ENCODE measurements around the gene LTBP4.
"Not testable (repeated sequence)": the region's sequence is repeated elsewhere in the genome, so short reads cannot be mapped to it uniquely, and the experiment has no call there.

LTBP4 gene

DNA sequence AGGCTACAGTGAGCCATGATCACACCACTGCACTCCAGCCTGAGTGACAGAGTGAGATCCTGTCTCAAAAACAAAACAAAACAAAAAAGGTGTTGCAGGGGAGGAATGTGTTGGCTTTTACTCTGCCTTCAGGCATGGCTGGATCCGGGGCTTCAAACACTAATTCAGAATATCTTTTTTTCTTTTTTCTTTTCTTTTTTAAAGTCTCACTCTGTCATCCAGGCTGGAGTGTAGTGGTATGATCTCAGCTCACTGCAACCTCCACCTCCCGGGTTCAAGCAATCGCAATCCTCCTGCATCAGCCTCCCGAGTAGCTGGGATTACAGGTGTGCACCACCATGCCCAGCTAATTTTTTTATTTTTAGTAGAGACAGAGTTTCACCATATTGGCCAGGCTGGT is 9.4 kb upstream of the LTBP4 start:
- not testable (repeated sequence) for H3K4me3 ChIP-seq (ENCODE audit: low read length); H3K4me1 ChIP-seq (ENCODE audit: control insufficient read depth, insufficient read depth, low read length); H3K9ac ChIP-seq (ENCODE audit: low read length); H3K36me3 ChIP-seq (ENCODE audit: control insufficient read depth, insufficient read depth, low read length); H3K27me3 ChIP-seq (ENCODE audit: control insufficient read depth, insufficient read depth, low read length); H3K27ac ChIP-seq (ENCODE audit: low read depth, low read length)

DNA sequence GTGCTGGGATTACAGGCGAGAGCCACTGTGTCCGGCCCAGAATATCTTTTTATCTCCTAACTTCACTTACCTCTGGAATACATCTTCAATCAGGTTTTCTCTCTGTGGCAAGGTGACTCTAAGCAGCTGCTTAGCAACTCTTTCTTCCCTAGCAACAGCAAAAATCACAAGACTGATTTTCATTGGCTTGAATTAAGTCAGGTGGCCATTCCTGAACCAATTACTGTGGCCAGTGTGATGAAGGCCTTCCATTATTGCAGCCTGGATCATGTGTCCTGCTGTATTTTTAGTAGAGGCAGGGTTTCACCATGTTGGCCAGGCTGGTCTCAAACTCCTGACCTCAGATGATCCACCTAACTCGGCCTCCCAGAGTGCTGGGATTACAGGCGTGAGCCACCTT is 9.0 kb upstream of the LTBP4 start:
- Histone ChIP-seq H3K27ac (ENCODE audit: low read depth, low read length) (no peak overlapping the region), H3K4me3 (ENCODE audit: low read length) (no peak overlapping the region), H3K9ac (ENCODE audit: low read length) (no peak overlapping the region), H3K4me1 (ENCODE audit: control insufficient read depth, insufficient read depth, low read length) (no peaks in the 10 kb centered on the region), H3K36me3 (ENCODE audit: control insufficient read depth, insufficient read depth, low read length) (peaks cover 2% of the 10 kb centered on the region), H3K27me3 (ENCODE audit: control insufficient read depth, insufficient read depth, low read length) (peaks cover 4% of the 10 kb centered on the region)

DNA sequence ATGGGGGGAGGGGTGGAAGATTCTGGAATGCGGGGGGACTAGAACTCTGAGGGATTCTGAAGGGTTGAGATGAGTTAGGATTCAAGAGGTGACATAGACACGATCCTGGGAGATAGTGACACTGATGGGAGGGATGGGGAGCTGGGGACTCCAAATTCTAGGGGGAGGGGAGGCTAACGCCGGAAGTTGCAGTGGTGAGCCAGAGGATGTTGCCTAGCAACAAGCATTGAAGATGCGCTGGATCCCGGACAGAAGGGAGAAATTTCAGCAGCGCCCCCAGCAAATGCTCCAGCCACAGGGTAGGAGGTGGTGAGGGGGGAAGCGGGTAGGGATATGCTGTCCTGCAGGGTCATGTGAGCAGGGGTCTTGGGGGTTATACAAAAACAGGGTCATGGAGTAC is 6.9 kb upstream of the LTBP4 start:
- H3K9ac ChIP-seq (ENCODE audit: low read length): no peak overlapping the region
- H3K4me3 ChIP-seq (ENCODE audit: low read length): no peak overlapping the region
- H3K27ac ChIP-seq (ENCODE audit: low read depth, low read length): no peak overlapping the region
- H3K27me3 ChIP-seq (ENCODE audit: control insufficient read depth, insufficient read depth, low read length): peaks cover 16% of the 10 kb centered on the region
- H3K36me3 ChIP-seq (ENCODE audit: control insufficient read depth, insufficient read depth, low read length): no peaks in the 10 kb centered on the region
- H3K4me1 ChIP-seq (ENCODE audit: control insufficient read depth, insufficient read depth, low read length): no peaks in the 10 kb centered on the region

DNA sequence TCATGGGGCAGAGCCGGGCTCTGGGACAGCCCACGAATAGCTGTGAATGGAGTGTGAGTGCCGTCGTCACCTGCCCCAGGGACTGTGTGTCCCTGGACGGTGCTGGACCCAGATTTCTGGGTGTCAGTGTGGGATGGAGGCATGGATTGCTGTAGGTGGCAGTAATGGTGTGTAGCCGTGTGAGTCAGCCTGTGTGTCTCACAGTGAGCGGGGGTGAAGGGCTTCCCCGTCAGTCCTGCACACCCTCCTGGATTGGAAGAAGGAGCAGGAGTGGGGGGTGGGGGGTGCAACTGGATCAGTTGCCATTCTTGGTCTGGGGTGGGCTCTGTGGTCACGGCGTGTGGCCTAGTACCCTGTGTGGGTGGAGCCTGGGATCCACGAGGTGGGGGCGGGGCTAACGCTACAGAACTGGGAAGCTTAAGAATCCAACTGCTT is 6.5 kb upstream of the LTBP4 start:
- Histone ChIP-seq H3K4me3 (ENCODE audit: low read length) (no peak overlapping the region), H3K9ac (ENCODE audit: low read length) (no peak overlapping the region), H3K36me3 (ENCODE audit: control insufficient read depth, insufficient read depth, low read length) (no peaks in the 10 kb centered on the region), H3K4me1 (ENCODE audit: control insufficient read depth, insufficient read depth, low read length) (no peaks in the 10 kb centered on the region), H3K27me3 (ENCODE audit: control insufficient read depth, insufficient read depth, low read length) (peaks cover 18% of the 10 kb centered on the region), H3K27ac (ENCODE audit: low read depth, low read length) (no peak overlapping the region)

DNA sequence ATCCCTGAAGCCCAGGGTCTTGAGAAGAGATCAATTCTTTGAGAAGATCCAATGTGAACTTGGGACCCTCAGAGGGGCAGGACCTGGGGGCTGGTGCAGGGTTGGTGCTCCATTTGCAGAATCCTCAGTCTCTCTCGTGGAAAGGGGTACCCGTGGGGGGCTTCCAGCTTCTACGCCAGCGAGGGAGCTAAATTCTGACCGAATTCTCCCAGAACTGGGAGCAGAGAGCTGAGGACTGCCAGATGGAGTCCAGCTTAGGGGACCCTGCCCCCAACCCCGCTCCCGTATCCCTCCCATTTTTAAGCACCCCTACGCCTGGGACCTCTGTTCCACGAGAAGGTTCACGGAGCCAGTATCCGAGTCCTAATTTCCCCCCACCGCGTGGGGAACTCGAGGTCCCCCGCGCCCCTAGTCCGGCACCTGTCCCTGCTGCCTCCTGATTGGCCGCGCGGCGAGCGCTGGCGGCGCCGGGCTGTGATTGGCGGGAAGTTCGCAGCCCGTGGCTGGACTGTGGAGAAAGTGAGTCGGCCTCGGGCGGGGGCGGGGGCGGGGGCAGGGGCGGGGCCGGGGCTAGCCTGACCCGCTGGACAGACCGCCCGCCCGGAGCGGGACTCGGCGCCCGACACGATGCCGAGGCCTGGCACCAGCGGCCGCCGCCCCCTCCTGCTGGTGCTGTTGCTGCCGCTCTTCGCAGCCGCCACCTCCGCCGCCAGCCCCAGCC is 4.4 kb upstream of the LTBP4 start:
- Histone ChIP-seq H3K4me1 (ENCODE audit: control insufficient read depth, insufficient read depth, low read length) (peaks cover 2% of the 10 kb centered on the region), H3K36me3 (ENCODE audit: control insufficient read depth, insufficient read depth, low read length) (no peaks in the 10 kb centered on the region), H3K9ac (ENCODE audit: low read length) (no peak overlapping the region), H3K4me3 (ENCODE audit: low read length) (peak overlapping the region; percentile 32), H3K27ac (ENCODE audit: low read depth, low read length) (no peak overlapping the region), H3K27me3 (ENCODE audit: control insufficient read depth, insufficient read depth, low read length) (peaks cover 27% of the 10 kb centered on the region)

DNA sequence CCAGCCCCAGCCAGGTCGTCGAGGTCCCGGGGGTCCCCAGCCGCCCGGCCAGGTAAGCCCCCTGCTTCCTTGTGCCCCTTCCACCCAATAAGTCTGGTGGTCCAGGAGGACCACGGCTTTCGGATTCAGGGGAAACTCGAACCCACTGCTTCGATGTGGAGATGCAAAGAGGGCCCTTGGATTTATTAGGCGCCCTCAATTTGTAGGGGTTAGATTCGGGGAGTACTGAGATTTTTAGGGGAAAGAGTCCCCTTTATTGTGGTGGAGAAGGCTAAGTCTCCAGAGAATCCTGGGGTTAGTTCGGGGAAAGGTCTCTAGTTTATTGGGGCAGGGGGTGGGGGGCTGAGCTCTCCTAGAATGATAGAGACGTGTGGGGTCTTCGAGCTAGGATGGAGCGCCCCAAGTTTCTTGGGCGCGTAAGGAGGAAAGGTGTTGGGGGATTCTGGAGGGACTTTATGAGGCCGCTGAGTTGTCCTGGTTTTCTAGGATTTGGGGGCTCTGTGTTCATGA is 3.8 kb upstream of the LTBP4 start:
- Histone ChIP-seq H3K27me3 (ENCODE audit: control insufficient read depth, insufficient read depth, low read length) (peaks cover 27% of the 10 kb centered on the region), H3K4me1 (ENCODE audit: control insufficient read depth, insufficient read depth, low read length) (peaks cover 2% of the 10 kb centered on the region), H3K4me3 (ENCODE audit: low read length) (no peak overlapping the region), H3K36me3 (ENCODE audit: control insufficient read depth, insufficient read depth, low read length) (no peaks in the 10 kb centered on the region), H3K9ac (ENCODE audit: low read length) (no peak overlapping the region), H3K27ac (ENCODE audit: low read depth, low read length) (no peak overlapping the region)

DNA sequence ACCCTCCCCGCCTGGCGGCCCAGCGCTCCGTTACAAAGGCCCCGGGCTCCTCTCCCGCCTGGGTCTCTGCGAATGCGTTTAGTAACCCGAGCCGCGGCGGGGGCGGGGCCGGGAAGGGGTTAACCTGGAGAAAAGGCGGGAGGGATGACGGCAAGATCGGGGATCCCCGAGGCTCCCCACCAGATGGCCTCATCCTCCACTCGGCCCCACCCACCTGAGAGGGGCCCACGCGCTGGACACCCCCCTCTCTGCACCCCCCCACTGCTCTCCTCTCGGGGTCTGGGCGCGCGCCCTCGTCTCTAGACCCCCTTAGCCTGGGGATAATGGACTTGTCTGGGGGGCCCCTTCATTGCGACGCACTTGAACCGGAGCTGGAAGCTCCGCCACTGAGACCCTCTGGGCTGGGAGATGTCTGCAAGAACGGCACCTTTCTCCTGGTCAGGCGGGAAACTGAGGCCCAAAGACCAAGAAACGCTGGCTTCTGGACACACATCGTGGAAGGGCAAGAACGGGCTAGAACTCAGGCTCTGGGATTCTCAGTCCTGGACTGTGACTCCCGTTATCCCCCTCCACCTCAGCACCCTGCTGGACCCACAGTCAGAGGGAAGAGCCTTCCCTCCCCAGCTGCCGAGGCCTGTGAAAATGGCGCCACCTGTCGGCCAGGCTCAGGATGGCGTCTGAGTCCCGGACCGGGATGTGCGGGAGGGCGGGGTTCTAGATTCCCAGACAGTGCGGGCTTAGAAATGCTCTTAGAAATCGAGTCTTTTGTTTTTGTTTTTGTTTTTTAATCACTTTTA is 2.9 kb upstream of the LTBP4 start:
- H3K27me3 ChIP-seq (ENCODE audit: control insufficient read depth, insufficient read depth, low read length): peaks cover 27% of the 10 kb centered on the region
- H3K27ac ChIP-seq (ENCODE audit: low read depth, low read length): no peak overlapping the region
- no peak overlapping the region for H3K9ac ChIP-seq (ENCODE audit: low read length)
- no peaks in the 10 kb centered on the region for H3K36me3 ChIP-seq (ENCODE audit: control insufficient read depth, insufficient read depth, low read length)
- H3K4me3 ChIP-seq (ENCODE audit: low read length): no peak overlapping the region
- H3K4me1 ChIP-seq (ENCODE audit: control insufficient read depth, insufficient read depth, low read length): peaks cover 11% of the 10 kb centered on the region

DNA sequence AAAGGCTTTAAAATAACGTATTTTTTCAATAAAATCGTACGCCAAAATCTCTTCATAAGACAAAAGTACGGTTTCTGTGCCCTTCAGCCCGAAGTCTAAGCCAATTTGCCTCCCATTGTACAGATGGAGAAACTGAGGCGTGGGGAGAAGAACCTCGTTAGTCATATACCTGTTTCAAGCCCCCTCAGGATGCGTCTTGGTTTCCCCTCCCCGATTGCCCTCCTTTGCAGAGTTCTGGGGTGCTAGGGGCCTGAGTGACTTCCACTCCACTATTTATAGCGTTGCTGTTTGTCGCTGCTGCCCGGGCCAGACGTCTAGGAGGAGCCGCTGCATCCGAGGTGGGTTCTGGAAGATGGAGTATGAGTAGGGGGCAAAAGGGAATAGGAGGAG is 2.3 kb upstream of the LTBP4 start:
- Histone ChIP-seq H3K27me3 (ENCODE audit: control insufficient read depth, insufficient read depth, low read length) (peaks cover 27% of the 10 kb centered on the region), H3K36me3 (ENCODE audit: control insufficient read depth, insufficient read depth, low read length) (no peaks in the 10 kb centered on the region), H3K9ac (ENCODE audit: low read length) (no peak overlapping the region), H3K27ac (ENCODE audit: low read depth, low read length) (no peak overlapping the region), H3K4me1 (ENCODE audit: control insufficient read depth, insufficient read depth, low read length) (peaks cover 13% of the 10 kb centered on the region), H3K4me3 (ENCODE audit: low read length) (no peak overlapping the region)

DNA sequence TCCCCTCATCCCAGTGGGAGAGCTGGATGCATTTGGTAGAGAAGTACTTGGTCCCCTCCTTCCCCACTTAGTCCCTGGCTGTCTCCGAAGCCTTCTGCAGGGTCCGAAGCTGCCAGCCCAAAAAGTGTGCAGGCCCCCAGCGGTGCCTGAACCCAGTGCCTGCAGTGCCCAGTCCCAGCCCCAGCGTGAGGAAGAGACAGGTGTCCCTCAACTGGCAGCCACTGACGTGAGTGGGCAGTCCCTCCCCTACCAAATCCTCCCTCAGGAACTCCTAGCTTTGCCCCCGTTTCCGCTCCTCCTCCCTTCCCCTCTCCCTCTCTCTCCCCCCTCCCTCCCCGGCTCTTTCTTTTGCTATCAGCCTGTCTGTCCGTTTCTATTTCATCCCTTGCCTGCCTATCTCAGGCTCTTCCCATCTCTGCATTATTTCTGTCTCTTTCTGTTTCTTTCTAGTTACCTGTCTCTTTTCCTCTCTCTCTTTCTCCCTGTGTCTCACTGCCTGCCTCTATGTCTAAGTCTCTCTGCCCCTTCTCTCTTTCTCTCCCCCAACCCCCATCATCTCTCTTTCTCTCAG is 1.8 kb upstream of the LTBP4 start:
- no peak overlapping the region for H3K27ac ChIP-seq (ENCODE audit: low read depth, low read length)
- peaks cover 27% of the 10 kb centered on the region for H3K27me3 ChIP-seq (ENCODE audit: control insufficient read depth, insufficient read depth, low read length)
- no peak overlapping the region for H3K9ac ChIP-seq (ENCODE audit: low read length)
- no peaks in the 10 kb centered on the region for H3K36me3 ChIP-seq (ENCODE audit: control insufficient read depth, insufficient read depth, low read length)
- no peak overlapping the region for H3K4me3 ChIP-seq (ENCODE audit: low read length)
- H3K4me1 ChIP-seq (ENCODE audit: control insufficient read depth, insufficient read depth, low read length): peaks cover 13% of the 10 kb centered on the region

DNA sequence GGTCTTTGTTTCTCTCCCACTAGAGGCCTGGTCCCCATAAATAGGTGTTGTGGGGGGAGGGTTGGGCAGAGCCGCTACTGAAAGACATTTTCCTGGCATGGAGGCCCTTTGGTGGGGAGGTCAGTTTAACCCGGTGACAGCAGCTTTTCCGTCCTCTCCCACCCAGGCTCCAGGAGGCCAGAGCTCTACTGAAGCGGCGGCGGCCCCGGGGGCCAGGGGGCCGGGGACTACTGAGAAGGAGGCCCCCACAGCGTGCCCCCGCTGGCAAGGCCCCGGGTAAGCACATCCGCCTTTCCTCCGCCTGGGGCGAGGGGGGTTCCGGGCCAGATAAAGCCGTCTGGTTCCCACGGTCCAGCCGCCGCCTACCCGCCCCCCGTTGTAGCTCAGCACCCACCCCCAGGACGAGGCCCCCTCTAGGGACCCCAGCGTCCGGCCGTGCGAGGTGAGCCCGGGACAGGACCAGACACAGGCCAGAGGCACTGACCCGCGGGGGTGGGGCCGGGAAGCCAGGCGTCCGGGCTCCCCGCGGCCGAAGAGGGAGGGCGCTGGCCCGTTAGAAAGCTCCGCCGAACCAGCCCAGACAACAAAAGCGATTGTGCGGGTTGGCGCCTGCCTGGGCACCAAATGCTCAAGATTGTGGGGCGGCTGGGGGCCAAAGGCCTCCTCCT is 1.1 kb upstream of the LTBP4 start:
- H3K4me3 ChIP-seq (ENCODE audit: low read length): peak overlapping the region; percentile 26
- H3K4me1 ChIP-seq (ENCODE audit: control insufficient read depth, insufficient read depth, low read length): peaks cover 18% of the 10 kb centered on the region
- no peaks in the 10 kb centered on the region for H3K36me3 ChIP-seq (ENCODE audit: control insufficient read depth, insufficient read depth, low read length)
- H3K27ac ChIP-seq (ENCODE audit: low read depth, low read length): peak overlapping the region; percentile 17
- peaks cover 27% of the 10 kb centered on the region for H3K27me3 ChIP-seq (ENCODE audit: control insufficient read depth, insufficient read depth, low read length)
- no peak overlapping the region for H3K9ac ChIP-seq (ENCODE audit: low read length)

DNA sequence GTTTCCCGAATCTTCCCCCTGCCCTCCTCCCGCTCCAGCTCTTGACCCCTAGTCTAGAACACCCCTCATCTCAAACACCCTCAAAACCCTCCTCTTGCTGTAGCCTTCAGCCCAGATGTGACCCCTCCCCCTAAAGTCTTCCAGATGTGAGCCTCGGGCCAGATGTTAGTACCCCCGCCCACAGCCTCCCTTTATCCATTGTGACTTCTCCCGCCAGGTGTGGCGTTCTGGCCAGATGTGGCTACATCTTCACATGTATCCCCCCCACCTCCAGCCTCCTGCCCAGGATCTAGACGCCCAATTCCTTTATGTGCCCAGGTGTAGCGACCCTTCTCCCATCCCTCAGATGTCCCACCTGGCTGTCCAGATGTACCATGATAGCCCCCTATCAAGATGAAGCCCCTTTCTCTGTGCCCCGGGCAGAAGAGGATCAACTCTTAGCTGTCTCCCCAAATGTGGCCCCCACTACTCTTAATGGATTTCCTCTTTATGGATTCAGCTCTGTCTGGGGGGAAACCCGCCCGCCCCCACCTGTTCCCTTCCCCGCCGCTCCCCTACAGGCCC is 517 bp upstream of the LTBP4 start:
- H3K4me1 ChIP-seq (ENCODE audit: control insufficient read depth, insufficient read depth, low read length): peaks cover 20% of the 10 kb centered on the region
- H3K27ac ChIP-seq (ENCODE audit: low read depth, low read length): peak overlapping the region; percentile 22
- peaks cover 27% of the 10 kb centered on the region for H3K27me3 ChIP-seq (ENCODE audit: control insufficient read depth, insufficient read depth, low read length)
- no peaks in the 10 kb centered on the region for H3K36me3 ChIP-seq (ENCODE audit: control insufficient read depth, insufficient read depth, low read length)
- peak overlapping the region; percentile 26 for H3K4me3 ChIP-seq (ENCODE audit: low read length)
- no peak overlapping the region for H3K9ac ChIP-seq (ENCODE audit: low read length)

DNA sequence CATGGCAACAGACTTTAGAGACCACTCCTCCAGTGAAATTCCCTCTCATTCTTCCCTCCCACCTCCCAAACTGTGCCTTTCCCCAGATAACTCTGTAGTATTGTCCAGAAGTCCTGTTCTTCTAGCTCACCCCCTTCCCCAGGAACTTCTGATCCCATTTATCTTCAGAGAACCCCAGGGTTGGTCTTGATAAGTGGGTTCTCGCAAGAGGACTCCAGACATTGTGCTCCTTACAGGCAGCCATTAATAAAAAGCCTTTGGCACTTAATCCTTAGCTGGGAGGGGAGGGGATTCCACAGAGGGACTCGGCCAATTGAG is 1.9 kb downstream of the LTBP4 start:
- Histone ChIP-seq H3K4me3 (ENCODE audit: low read length) (peak overlapping the region; percentile 56), H3K27ac (ENCODE audit: low read depth, low read length) (peak overlapping the region; percentile 85), H3K9ac (ENCODE audit: low read length) (peak overlapping the region; percentile 25), H3K36me3 (ENCODE audit: control insufficient read depth, insufficient read depth, low read length) (no peaks in the 10 kb centered on the region), H3K27me3 (ENCODE audit: control insufficient read depth, insufficient read depth, low read length) (peaks cover 18% of the 10 kb centered on the region), H3K4me1 (ENCODE audit: control insufficient read depth, insufficient read depth, low read length) (peaks cover 20% of the 10 kb centered on the region)
